CD4-positive, CD25-positive, alpha-beta regulatory T cell (primary cell): ENCODE results near the gene DDX55. TPM values are rescaled to one million over a fixed set of nuclear protein-coding genes. Genes with fewer than 3 reads are reported as not detected.
"Not testable (repeated sequence)": the region's sequence is repeated elsewhere in the genome, so short reads cannot be mapped to it uniquely, and the experiment has no call there.

Source experiments
- ATAC-seq, 2 donors: fragments of 150-1000 bp; cut with Tn5 transposase; one replicate each; pipeline ENCODE4 v1.10.0; 2021; ENCODE audit warnings: low read depth in 2 of 2, moderate number of reproducible peaks in 2 of 2, moderate library complexity in 1 of 2
- DNase-seq, 3 donors: peaks; one replicate each; pipeline versions ENCODE4 v3.0.0 to v3.0.0-alpha.2; 2012 to 2022; ENCODE audit warnings: mixed read lengths in 1 of 3
- H3K27ac ChIP-seq: one replicate; pipeline ENCODE4 v1.7.0; 2013; ENCODE audit warnings: mild to moderate bottlenecking, low read length; ENCODE audit not compliant: insufficient read depth, poor library complexity, severe bottlenecking
- H3K27me3 ChIP-seq: one replicate; pipeline ENCODE4 v1.7.0; 2013; ENCODE audit warnings: low read length; ENCODE audit not compliant: control insufficient read depth, insufficient read depth
- H3K36me3 ChIP-seq: one replicate; pipeline ENCODE4 v1.7.0; 2013; ENCODE audit warnings: mild to moderate bottlenecking, low read length, moderate library complexity; ENCODE audit not compliant: control insufficient read depth, insufficient read depth
- H3K4me1 ChIP-seq: 2 replicates; pipeline ENCODE4 v1.7.0; 2013; ENCODE audit warnings: mild to moderate bottlenecking, low read length; ENCODE audit not compliant: insufficient read depth, control insufficient read depth, poor library complexity, severe bottlenecking
- H3K4me3 ChIP-seq: one replicate; pipeline ENCODE4 v1.7.0; 2013; ENCODE audit warnings: low read depth, mild to moderate bottlenecking, low read length, moderate library complexity
- H3K9me3 ChIP-seq, 2 experiments: 1 replicate in 1 of 2; 2 replicates in 1 of 2; pipeline ENCODE4 v1.7.0; 2013; ENCODE audit warnings: low read length in 2 of 2, mild to moderate bottlenecking in 1 of 2, moderate library complexity in 1 of 2; ENCODE audit not compliant: control insufficient read depth in 2 of 2
- H3K27ac Mint-ChIP-seq, 3 donors: one replicate each; pipeline ENCODE4 v1.8.0; 2020 to 2022; ENCODE audit warnings: mild to moderate bottlenecking in 3 of 3, mixed read lengths in 3 of 3, moderate library complexity in 2 of 3
- H3K27me3 Mint-ChIP-seq: one replicate; pipeline ENCODE4 v1.8.0; 2022; ENCODE audit warnings: mild to moderate bottlenecking, mixed read lengths
- H3K36me3 Mint-ChIP-seq: one replicate; pipeline ENCODE4 v1.8.0; 2020; ENCODE audit warnings: mixed read lengths
- H3K4me1 Mint-ChIP-seq, 4 donors: one replicate each; pipeline ENCODE4 v1.8.0; 2020 to 2022; ENCODE audit warnings: mixed read lengths in 4 of 4, mild to moderate bottlenecking in 1 of 4
- H3K4me3 Mint-ChIP-seq, 4 donors: one replicate each; pipeline ENCODE4 v1.8.0; 2020 to 2022; ENCODE audit warnings: mild to moderate bottlenecking in 4 of 4, mixed read lengths in 4 of 4, moderate library complexity in 3 of 4
- H3K9me3 Mint-ChIP-seq, 7 donors: one replicate each; pipeline ENCODE4 v1.8.0; 2020 to 2022; ENCODE audit warnings: mixed read lengths in 7 of 7, mild to moderate bottlenecking in 3 of 7, moderate library complexity in 2 of 7
- polyA plus RNA-seq, 4 donors: library from polyadenylated mRNA; unstranded; fragments of 300-500 nt; fragmentation: Illumina TruSeq; gene quantifications; one replicate each; pipeline ENCODE4 v1.2.3, GENCODE V29; 2021
- total RNA-seq: library from RNA; stranded (reverse); gene quantifications from one replicate; pipeline ENCODE4 v1.2.3, GENCODE V29; 2022

The DDX55 gene
- total and polyA plus RNA-seq, 5 donors from 2014 or later, result 13.9 to 25.1 (median 16.3) TPM

- H3K27ac ChIP-seq, result no peak overlapping the region
- H3K27me3 ChIP-seq, result no peaks in the 10 kb centered on the region
- no peaks in the 10 kb centered on the region for H3K9me3 ChIP-seq
- peaks cover 0 to 2% (median 0%) of the 10 kb centered on the region in 7 donors for H3K9me3 Mint-ChIP-seq
- peak overlapping the region in 1 of 4 donors; percentile 29 for H3K4me3 Mint-ChIP-seq
- peaks cover 10% of the 10 kb centered on the region for H3K36me3 Mint-ChIP-seq
- H3K27ac Mint-ChIP-seq, result no peak overlapping the region
- peaks cover 26% of the 10 kb centered on the region for H3K36me3 ChIP-seq
- H3K4me1 ChIP-seq, result peaks cover 12% of the 10 kb centered on the region
- DNase-seq (no peak), ATAC-seq (no peak)
- H3K4me1 Mint-ChIP-seq, result peaks cover 6 to 43% (median 24%) of the 10 kb centered on the region in 4 donors
- no peak overlapping the region for H3K4me3 ChIP-seq
- no peaks in the 10 kb centered on the region for H3K27me3 Mint-ChIP-seq
These were observed 3.4 kb upstream of the DDX55 start for GRCh38 chr12:123598522-123598921.

GRCh38 chr12:123599310-123599709 lies 2.6 kb upstream of the DDX55 start:
- Histone ChIP-seq H3K4me1 (peaks cover 12% of the 10 kb centered on the region), H3K4me3 (no peak overlapping the region), H3K27me3 (no peaks in the 10 kb centered on the region), H3K27ac (no peak overlapping the region), H3K36me3 (peaks cover 26% of the 10 kb centered on the region), H3K9me3 (no peaks in the 10 kb centered on the region)
- Mint-ChIP-seq H3K27ac (peak overlapping the region in 2 of 3 donors; percentile 45 to 82), H3K27me3 (no peaks in the 10 kb centered on the region), H3K4me3 (peak overlapping the region; percentile 59 to 89 (median 70)), H3K9me3 (peaks cover 0 to 2% (median 0%) of the 10 kb centered on the region in 7 donors), H3K4me1 (peaks cover 6 to 47% (median 26%) of the 10 kb centered on the region in 4 donors), H3K36me3 (peaks cover 14% of the 10 kb centered on the region)
- DNase-seq (no peak), ATAC-seq (no peak)

GRCh38 chr12:123599721-123600120 lies 2.2 kb upstream of the DDX55 start:
- Mint-ChIP-seq H3K36me3 (peaks cover 16% of the 10 kb centered on the region), H3K27me3 (no peaks in the 10 kb centered on the region), H3K27ac (peak overlapping the region in 2 of 3 donors; percentile 45 to 82), H3K9me3 (peaks cover 0 to 2% (median 0%) of the 10 kb centered on the region in 7 donors), H3K4me1 (peaks cover 6 to 49% (median 27%) of the 10 kb centered on the region in 4 donors), H3K4me3 (peak overlapping the region; percentile 66 to 89 (median 71))
- Histone ChIP-seq H3K4me1 (peaks cover 12% of the 10 kb centered on the region), H3K9me3 (no peaks in the 10 kb centered on the region), H3K27ac (no peak overlapping the region), H3K36me3 (peaks cover 29% of the 10 kb centered on the region), H3K4me3 (no peak overlapping the region), H3K27me3 (no peaks in the 10 kb centered on the region)
- no peak for ATAC-seq
- DNase-seq, result no peak

GRCh38 chr12:123602651-123603195 lies 824 bp downstream of the DDX55 start:
- Histone ChIP-seq H3K27ac (peak overlapping the region; percentile 85), H3K4me1 (peaks cover 12% of the 10 kb centered on the region), H3K27me3 (no peaks in the 10 kb centered on the region), H3K9me3 (no peaks in the 10 kb centered on the region), H3K4me3 (peak overlapping the region; percentile 96), H3K36me3 (peaks cover 30% of the 10 kb centered on the region)
- peak in 1 of 3 donors; percentile 44 for DNase-seq
- no peak for ATAC-seq
- Mint-ChIP-seq H3K27ac (peak overlapping the region; percentile 92 to 97 (median 95)), H3K4me3 (peak overlapping the region; percentile 95 to 98 (median 98)), H3K36me3 (peaks cover 19% of the 10 kb centered on the region), H3K27me3 (no peaks in the 10 kb centered on the region), H3K9me3 (peaks cover 0 to 2% (median 0%) of the 10 kb centered on the region in 7 donors), H3K4me1 (peaks cover 6 to 50% (median 25%) of the 10 kb centered on the region in 4 donors)

GRCh38 chr12:123603495-123603894 lies 1.6 kb downstream of the DDX55 start:
- not testable (repeated sequence) for DNase-seq, H3K4me3 ChIP-seq, H3K27me3 ChIP-seq, ATAC-seq, H3K9me3 Mint-ChIP-seq, H3K9me3 ChIP-seq, H3K27me3 Mint-ChIP-seq, H3K27ac ChIP-seq
- H3K36me3 ChIP-seq, result peaks cover 38% of the 10 kb centered on the region
- H3K36me3 Mint-ChIP-seq, result peaks cover 27% of the 10 kb centered on the region
- H3K4me1 Mint-ChIP-seq, result peaks cover 6 to 51% (median 25%) of the 10 kb centered on the region in 4 donors
- peak overlapping the region in 1 of 3 donors; percentile 92 for H3K27ac Mint-ChIP-seq
- H3K4me1 ChIP-seq, result peaks cover 12% of the 10 kb centered on the region
- H3K4me3 Mint-ChIP-seq, result peak overlapping the region in 3 of 4 donors; percentile 23 to 98 (median 95)

GRCh38 chr12:123607756-123608155 lies 5.9 kb downstream of the DDX55 start:
- Mint-ChIP-seq H3K36me3 (peaks cover 41% of the 10 kb centered on the region), H3K27ac (peak overlapping the region in 1 of 3 donors; percentile 72), H3K4me3 (peak overlapping the region in 1 of 4 donors; percentile 55), H3K4me1 (peaks cover 0 to 29% (median 12%) of the 10 kb centered on the region in 4 donors), H3K9me3 (no peaks in the 10 kb centered on the region), H3K27me3 (no peaks in the 10 kb centered on the region)
- Histone ChIP-seq H3K4me3 (no peak overlapping the region), H3K36me3 (peaks cover 76% of the 10 kb centered on the region), H3K27ac (no peak overlapping the region), H3K9me3 (no peaks in the 10 kb centered on the region), H3K27me3 (no peaks in the 10 kb centered on the region), H3K4me1 (peaks cover 6% of the 10 kb centered on the region)
- ATAC-seq (no peak), DNase-seq (no peak)

GRCh38 chr12:123608182-123608581 lies 6.3 kb downstream of the DDX55 start:
- Histone ChIP-seq H3K4me1 (peaks cover 2% of the 10 kb centered on the region), H3K27me3 (no peaks in the 10 kb centered on the region), H3K27ac (no peak overlapping the region), H3K36me3 (peaks cover 80% of the 10 kb centered on the region), H3K4me3 (no peak overlapping the region), H3K9me3 (no peaks in the 10 kb centered on the region)
- no peak overlapping the region for H3K27ac Mint-ChIP-seq
- H3K27me3 Mint-ChIP-seq, result no peaks in the 10 kb centered on the region
- H3K4me3 Mint-ChIP-seq, result no peak overlapping the region
- no peaks in the 10 kb centered on the region for H3K9me3 Mint-ChIP-seq
- peaks cover 43% of the 10 kb centered on the region for H3K36me3 Mint-ChIP-seq
- peaks cover 0 to 25% (median 7%) of the 10 kb centered on the region in 4 donors for H3K4me1 Mint-ChIP-seq
- ATAC-seq, result no peak
- no peak for DNase-seq

GRCh38 chr12:123614110-123614509 lies 12.2 kb downstream of the DDX55 start:
- no peak overlapping the region for H3K4me3 Mint-ChIP-seq
- H3K4me1 ChIP-seq, result no peaks in the 10 kb centered on the region
- H3K9me3 ChIP-seq, result no peaks in the 10 kb centered on the region
- peaks cover 85% of the 10 kb centered on the region for H3K36me3 ChIP-seq
- no peak overlapping the region for H3K4me3 ChIP-seq
- ATAC-seq (no peak), DNase-seq (no peak)
- no peaks in the 10 kb centered on the region for H3K9me3 Mint-ChIP-seq
- H3K27ac ChIP-seq, result no peak overlapping the region
- peaks cover 42% of the 10 kb centered on the region for H3K36me3 Mint-ChIP-seq
- peaks cover 0 to 5% (median 3%) of the 10 kb centered on the region in 4 donors for H3K4me1 Mint-ChIP-seq
- H3K27me3 Mint-ChIP-seq, result no peaks in the 10 kb centered on the region
- H3K27me3 ChIP-seq, result no peaks in the 10 kb centered on the region
- H3K27ac Mint-ChIP-seq, result no peak overlapping the region
